Stimulated activated naive B cell treated with anti-CD40 and anti-IgM and Interleukin-4, amounts not matched to agents 10 μg/mL and 1 μg/mL and 100 μg/mL, for 72 hours (primary cell): Measurements from ENCODE around the gene GNG13.

Experiments
- ATAC-seq, 2 donors: fragments of 150-1000 bp; cut with Tn5 transposase; replicated peaks; 2 replicates each; pipeline ENCODE4 v1.10.0; 2021; ENCODE audit warnings: moderate library complexity in 1 of 2
- DNase-seq: peaks from one replicate; pipeline ENCODE4 v3.0.0; 2021
- H3K27ac Mint-ChIP-seq: one replicate; pipeline ENCODE4 v1.8.0; 2022; ENCODE audit warnings: mild to moderate bottlenecking, mixed read lengths
- H3K27me3 Mint-ChIP-seq, 2 donors: one replicate each; pipeline ENCODE4 v1.8.0; 2022; ENCODE audit warnings: mixed read lengths in 2 of 2
- H3K36me3 Mint-ChIP-seq, 2 donors: one replicate each; pipeline ENCODE4 v1.8.0; 2022; ENCODE audit warnings: mixed read lengths in 2 of 2, mild to moderate bottlenecking in 1 of 2
- H3K4me1 Mint-ChIP-seq, 2 donors: one replicate each; pipeline ENCODE4 v1.8.0; 2022; ENCODE audit warnings: mixed read lengths in 2 of 2, mild to moderate bottlenecking in 1 of 2
- H3K4me3 Mint-ChIP-seq, 2 donors: one replicate each; pipeline ENCODE4 v1.8.0; 2022; ENCODE audit warnings: mild to moderate bottlenecking in 2 of 2, mixed read lengths in 2 of 2, moderate library complexity in 1 of 2
- H3K9me3 Mint-ChIP-seq, 2 donors: one replicate each; pipeline ENCODE4 v1.8.0; 2022; ENCODE audit warnings: mixed read lengths in 2 of 2, mild to moderate bottlenecking in 1 of 2

GNG13 gene

DNA sequence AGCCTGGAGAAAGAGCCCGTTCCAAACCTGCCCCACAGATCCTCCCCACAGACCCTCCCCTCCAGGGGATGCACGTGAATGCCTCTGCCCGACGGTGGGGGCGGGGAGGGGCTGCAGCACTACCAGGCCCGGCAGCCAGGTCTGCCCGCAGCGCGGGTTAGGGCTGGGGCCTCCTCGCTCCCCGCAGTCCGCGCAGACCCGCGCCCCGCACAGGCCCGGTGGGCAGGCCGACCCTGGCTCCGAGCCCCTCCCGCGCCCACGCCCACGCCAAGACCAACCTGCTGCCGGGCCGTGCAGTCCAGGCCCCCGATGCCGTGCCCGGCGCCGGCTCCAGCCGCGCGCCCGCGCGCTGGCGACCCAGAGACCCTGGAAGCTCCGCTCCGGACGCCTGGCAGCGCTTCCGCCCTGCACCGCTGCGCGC lies 12.5 kb downstream of the GNG13 start, which contains the start of gene RPUSD1:
RPUSD1 (minus strand) TSS at position 404 of the 421 bp plus-strand sequence. CDS start 644 bp downstream, outside the sequence.
- H3K9me3 Mint-ChIP-seq: no peaks in the 10 kb centered on the region
- no peak for DNase-seq
- peaks cover 0 to 4% of the 10 kb centered on the region in 2 donors for H3K27me3 Mint-ChIP-seq
- peaks cover 18 to 42% of the 10 kb centered on the region in 2 donors for H3K4me1 Mint-ChIP-seq
- peak; percentile 41 to 42 for ATAC-seq
- H3K4me3 Mint-ChIP-seq: peak within 1 kb of the TSS; percentile 89 to 90
- peak within 1 kb of the TSS; percentile 87 for H3K27ac Mint-ChIP-seq
- H3K36me3 Mint-ChIP-seq: peaks cover 22 to 25% of the 10 kb centered on the region in 2 donors

GRCh38 chr16:787321-787966 lies 13.1 kb downstream of the GNG13 start:
- H3K4me1 Mint-ChIP-seq: peaks cover 18 to 42% of the 10 kb centered on the region in 2 donors
- DNase-seq (no peak), ATAC-seq (peak in 1 of 2 donors; percentile 0)
- peaks cover 22 to 25% of the 10 kb centered on the region in 2 donors for H3K36me3 Mint-ChIP-seq
- H3K27me3 Mint-ChIP-seq: peaks cover 0 to 4% of the 10 kb centered on the region in 2 donors
- peak overlapping the region; percentile 89 to 90 for H3K4me3 Mint-ChIP-seq
- peak overlapping the region; percentile 87 for H3K27ac Mint-ChIP-seq
- H3K9me3 Mint-ChIP-seq: no peaks in the 10 kb centered on the region

- DNase-seq (peak; percentile 58), ATAC-seq (peak; percentile 37 to 44)
- Mint-ChIP-seq H3K9me3 (no peaks in the 10 kb centered on the region), H3K27ac (peak overlapping the region; percentile 20), H3K4me3 (peak overlapping the region; percentile 39 to 90), H3K36me3 (peaks cover 10 to 13% of the 10 kb centered on the region in 2 donors), H3K27me3 (peaks cover under 1 to 11% of the 10 kb centered on the region in 2 donors), H3K4me1 (peaks cover 16 to 34% of the 10 kb centered on the region in 2 donors)
Measured at GRCh38 chr16:785563-786535, 14.7 kb downstream of the GNG13 start.

GRCh38 chr16:784431-784830 lies 16.1 kb downstream of the GNG13 start:
- Mint-ChIP-seq H3K27me3 (peaks cover 9 to 17% of the 10 kb centered on the region in 2 donors), H3K4me1 (peaks cover 13 to 20% of the 10 kb centered on the region in 2 donors), H3K36me3 (peaks cover 8% of the 10 kb centered on the region in 2 donors), H3K9me3 (no peaks in the 10 kb centered on the region), H3K4me3 (no peak overlapping the region), H3K27ac (no peak overlapping the region)
- no peak for DNase-seq
- no peak for ATAC-seq

DNA sequence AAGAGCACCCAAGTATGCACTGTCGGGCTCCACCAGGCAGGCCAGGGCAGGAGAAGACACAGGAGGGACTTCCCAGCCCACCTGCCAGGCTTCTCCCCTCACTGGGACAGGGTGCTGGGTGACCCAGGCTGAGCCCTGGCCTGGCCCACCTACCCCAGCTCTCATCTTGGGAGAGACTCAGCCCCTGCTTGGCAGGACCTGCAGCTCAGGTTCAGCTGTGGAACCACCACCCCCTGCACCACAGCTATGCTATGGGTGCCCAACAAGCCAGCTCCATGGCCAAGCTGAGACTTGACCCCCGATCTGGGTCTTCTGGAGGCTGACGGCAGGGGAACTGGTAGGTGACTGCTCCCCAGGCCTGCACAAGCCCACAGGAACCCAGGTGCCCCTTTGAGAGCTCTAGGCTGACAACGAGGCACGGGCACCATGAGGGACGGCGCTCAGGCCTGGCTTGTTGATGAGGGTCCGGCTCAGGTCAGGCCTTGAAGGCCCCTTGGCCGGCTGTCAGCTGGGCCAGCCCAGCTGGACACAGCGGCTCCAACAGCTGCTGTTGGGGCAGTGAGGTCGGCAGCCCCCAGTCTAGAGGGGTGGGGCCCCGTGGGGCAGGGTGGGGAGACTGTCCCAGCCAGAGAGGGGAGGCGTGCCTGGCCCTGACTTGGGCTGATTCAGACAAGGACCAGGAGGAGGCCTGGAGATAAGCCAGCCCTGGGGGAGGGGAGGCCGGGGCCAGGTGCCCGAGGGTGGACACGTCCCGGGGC lies 17.0 kb downstream of the GNG13 start:
- ATAC-seq: no peak
- H3K27me3 Mint-ChIP-seq: peaks cover 9 to 17% of the 10 kb centered on the region in 2 donors
- no peaks in the 10 kb centered on the region for H3K9me3 Mint-ChIP-seq
- no peak for DNase-seq
- H3K36me3 Mint-ChIP-seq: peaks cover 8% of the 10 kb centered on the region in 2 donors
- H3K4me1 Mint-ChIP-seq: peaks cover 13 to 20% of the 10 kb centered on the region in 2 donors
- no peak overlapping the region for H3K4me3 Mint-ChIP-seq
- no peak overlapping the region for H3K27ac Mint-ChIP-seq

- Mint-ChIP-seq H3K27ac (peak overlapping the region; percentile 54), H3K4me1 (peaks cover 13 to 20% of the 10 kb centered on the region in 2 donors), H3K9me3 (no peaks in the 10 kb centered on the region), H3K36me3 (peaks cover 8% of the 10 kb centered on the region in 2 donors), H3K4me3 (no peak overlapping the region), H3K27me3 (peaks cover 11 to 18% of the 10 kb centered on the region in 2 donors)
- DNase-seq: no peak
- no peak for ATAC-seq
Measured at GRCh38 chr16:782766-783403, 17.6 kb downstream of the GNG13 start.

DNA sequence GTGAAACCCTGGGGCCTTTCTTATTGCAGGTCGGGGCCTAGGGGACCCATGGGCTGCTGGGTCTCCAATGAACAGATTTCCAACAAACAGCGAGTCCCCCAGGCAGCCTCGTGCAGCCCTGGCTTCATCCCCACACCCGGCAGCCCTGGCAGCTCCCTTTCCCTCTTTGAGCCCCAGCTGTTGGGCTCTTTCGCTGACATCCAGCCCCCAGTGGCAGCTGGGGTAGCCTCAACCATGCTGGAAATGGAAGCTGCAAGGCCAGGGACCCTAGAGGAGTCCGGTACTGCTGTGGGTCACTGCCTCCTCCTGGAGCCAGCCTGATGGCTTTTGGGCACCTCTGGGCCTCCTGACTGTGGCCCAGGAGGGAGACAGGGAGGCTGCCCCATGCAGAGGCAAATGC lies 18.3 kb downstream of the GNG13 start:
- DNase-seq (no peak), ATAC-seq (no peak)
- Mint-ChIP-seq H3K27ac (no peak overlapping the region), H3K4me1 (peaks cover 13 to 14% of the 10 kb centered on the region in 2 donors), H3K36me3 (peaks cover 8% of the 10 kb centered on the region in 2 donors), H3K4me3 (no peak overlapping the region), H3K27me3 (peaks cover 15 to 21% of the 10 kb centered on the region in 2 donors), H3K9me3 (no peaks in the 10 kb centered on the region)

DNA sequence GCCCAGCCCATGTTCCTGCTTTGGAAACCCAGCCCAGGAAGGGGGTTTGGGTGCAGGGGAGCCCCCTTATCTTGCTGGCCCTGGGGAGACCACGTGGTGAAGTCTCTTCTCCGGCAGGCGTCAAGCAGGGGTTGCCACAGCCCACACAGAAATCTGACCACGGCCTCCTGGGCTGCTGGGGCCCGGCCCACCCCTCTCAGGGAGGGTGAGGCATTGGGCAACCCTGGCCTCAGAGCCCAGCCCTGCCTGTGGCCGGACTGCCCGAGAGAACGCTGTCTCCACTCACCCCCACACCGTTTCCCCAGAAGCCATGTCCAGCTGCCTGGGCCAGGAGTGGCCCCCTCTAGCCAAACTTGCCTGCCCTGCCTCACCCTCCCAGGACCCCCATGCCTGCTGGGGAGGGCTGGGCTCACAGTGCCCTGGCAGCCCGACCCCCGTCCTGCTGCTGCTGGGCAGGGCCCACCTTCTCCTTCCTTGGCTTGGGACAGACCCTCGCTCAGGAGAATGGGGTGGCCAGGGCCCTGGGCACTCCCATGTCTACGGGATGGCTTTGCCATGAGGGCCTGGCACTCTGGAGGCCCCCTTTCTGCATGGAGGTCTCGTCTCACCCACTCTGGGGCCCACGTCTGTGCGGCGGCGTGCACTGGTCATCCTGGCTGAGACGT lies 19.1 kb downstream of the GNG13 start:
- DNase-seq: no peak
- Mint-ChIP-seq H3K27ac (no peak overlapping the region), H3K4me1 (peaks cover 6 to 8% of the 10 kb centered on the region in 2 donors), H3K27me3 (peaks cover 20 to 21% of the 10 kb centered on the region in 2 donors), H3K4me3 (no peak overlapping the region), H3K9me3 (no peaks in the 10 kb centered on the region), H3K36me3 (peaks cover 6 to 8% of the 10 kb centered on the region in 2 donors)
- no peak for ATAC-seq

- Mint-ChIP-seq H3K4me3 (no peak overlapping the region), H3K27me3 (peaks cover 21% of the 10 kb centered on the region in 2 donors), H3K4me1 (peaks cover 4 to 5% of the 10 kb centered on the region in 2 donors), H3K27ac (no peak overlapping the region), H3K9me3 (no peaks in the 10 kb centered on the region), H3K36me3 (peaks cover 6% of the 10 kb centered on the region in 2 donors)
- ATAC-seq: no peak
- DNase-seq: no peak
Measured at GRCh38 chr16:780296-780695, 20.2 kb downstream of the GNG13 start.

GRCh38 chr16:779561-779960 lies 21.0 kb downstream of the GNG13 start:
- DNase-seq (no peak), ATAC-seq (no peak)
- no peaks in the 10 kb centered on the region for H3K36me3 Mint-ChIP-seq
- H3K27me3 Mint-ChIP-seq: peaks cover 21% of the 10 kb centered on the region in 2 donors
- H3K27ac Mint-ChIP-seq: no peak overlapping the region
- H3K4me1 Mint-ChIP-seq: peaks cover 0 to 2% of the 10 kb centered on the region in 2 donors
- H3K4me3 Mint-ChIP-seq: no peak overlapping the region
- no peaks in the 10 kb centered on the region for H3K9me3 Mint-ChIP-seq

DNA sequence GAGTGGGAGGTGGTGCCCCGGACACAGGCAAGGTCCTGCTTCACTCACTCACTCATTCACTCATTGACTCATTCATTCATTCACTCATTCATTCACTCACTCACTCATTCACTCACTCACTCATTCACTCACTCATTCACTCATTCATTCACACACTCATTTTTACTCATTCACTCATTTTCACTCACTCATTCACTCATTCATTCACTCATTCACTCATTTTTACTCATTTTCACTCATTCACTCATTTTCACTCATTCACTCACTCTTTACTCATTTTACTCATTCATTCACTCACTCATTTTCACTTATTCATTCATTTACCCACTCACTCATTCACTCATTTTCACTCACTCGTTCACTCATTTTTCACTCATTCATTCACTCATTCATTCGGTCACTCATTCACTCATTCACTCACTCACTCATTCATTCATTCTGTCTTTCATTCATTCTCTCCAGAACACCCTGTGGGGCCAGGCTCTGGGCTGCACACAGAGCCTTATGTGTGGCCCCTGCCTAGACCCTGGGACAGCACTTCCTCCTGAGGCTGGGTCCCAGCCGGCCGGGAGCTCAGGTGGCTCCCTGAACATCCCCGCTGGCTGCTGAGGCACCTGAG lies 21.5 kb downstream of the GNG13 start:
- ATAC-seq (no peak), DNase-seq (no peak)
- Mint-ChIP-seq H3K36me3 (no peaks in the 10 kb centered on the region), H3K27me3 (peaks cover 21% of the 10 kb centered on the region in 2 donors), H3K4me1 (peaks cover 0 to 2% of the 10 kb centered on the region in 2 donors), H3K9me3 (no peaks in the 10 kb centered on the region), H3K27ac (no peak overlapping the region), H3K4me3 (no peak overlapping the region)

DNA sequence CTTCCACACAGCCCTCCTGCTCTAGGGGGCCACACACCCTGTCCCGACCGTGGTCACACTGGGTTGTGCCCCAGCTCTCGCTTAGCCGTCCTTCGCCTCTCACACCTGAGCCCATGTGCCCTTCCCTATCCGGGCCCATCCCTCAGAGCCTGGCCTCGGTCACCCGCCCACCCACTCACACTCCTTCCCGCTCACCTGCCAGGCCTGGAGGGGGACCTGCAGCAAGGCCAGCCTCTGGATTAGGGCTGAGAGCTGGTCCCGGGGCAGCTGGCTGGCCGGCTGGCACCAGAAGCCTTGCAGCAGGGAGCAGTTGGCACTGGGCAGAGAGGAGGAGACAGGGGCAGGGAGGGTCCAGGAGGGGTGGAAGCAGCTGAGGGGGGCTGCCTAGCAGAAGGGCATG lies 22.1 kb downstream of the GNG13 start:
- Mint-ChIP-seq H3K4me3 (no peak overlapping the region), H3K9me3 (no peaks in the 10 kb centered on the region), H3K4me1 (peaks cover 0 to 2% of the 10 kb centered on the region in 2 donors), H3K27me3 (peaks cover 20 to 21% of the 10 kb centered on the region in 2 donors), H3K36me3 (no peaks in the 10 kb centered on the region), H3K27ac (no peak overlapping the region)
- no peak for ATAC-seq
- no peak for DNase-seq

DNA sequence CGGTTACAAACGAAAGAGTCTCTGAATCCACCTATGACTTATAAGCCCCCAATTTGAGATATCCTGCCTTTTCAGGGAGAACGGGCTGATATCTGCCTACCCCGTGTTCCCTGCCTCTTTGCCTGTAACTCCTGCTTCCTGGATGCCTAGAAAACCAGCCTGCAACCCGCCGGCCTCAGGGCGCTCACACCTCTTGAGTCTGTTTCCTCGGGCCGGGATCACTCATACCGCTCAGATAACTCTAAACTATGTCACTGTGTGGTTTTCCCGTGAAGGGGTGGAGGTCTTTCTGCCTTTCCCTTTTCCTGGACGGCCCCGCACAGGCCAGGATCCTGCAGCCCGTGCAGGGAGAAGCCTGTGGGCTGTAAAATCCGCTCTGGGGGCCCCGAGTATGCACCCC lies 22.7 kb downstream of the GNG13 start:
- H3K9me3 Mint-ChIP-seq: no peaks in the 10 kb centered on the region
- DNase-seq (no peak), ATAC-seq (peak in 1 of 2 donors; percentile 24)
- no peak overlapping the region for H3K27ac Mint-ChIP-seq
- H3K4me1 Mint-ChIP-seq: peaks cover 0 to 2% of the 10 kb centered on the region in 2 donors
- no peaks in the 10 kb centered on the region for H3K36me3 Mint-ChIP-seq
- H3K4me3 Mint-ChIP-seq: no peak overlapping the region
- peaks cover 17 to 21% of the 10 kb centered on the region in 2 donors for H3K27me3 Mint-ChIP-seq
